HepG2 (cell line): Measurements from ENCODE around the gene HARS2. TPM values are rescaled to one million over a fixed set of nuclear protein-coding genes. Genes with fewer than 3 reads are reported as not detected.

Experiments used
- FOXC1 ChIP-seq: sonication (generic); formaldehyde crosslinking; IDR thresholded peaks from 2 replicates; pipeline ENCODE4 v1.8.0; 2022; ENCODE audit warnings: mild to moderate bottlenecking, missing genetic modification reagents, borderline replicate concordance
- NR2F6 ChIP-seq, 2 experiments: IDR thresholded peaks; 2 replicates each; pipeline ENCODE4 v1.6.1; 2016; ENCODE audit warnings: antibody characterized with exemption in 1 of 2, mild to moderate bottlenecking in 1 of 2
- PITX1 ChIP-seq: sonication (generic); formaldehyde crosslinking; IDR thresholded peaks from 2 replicates; pipeline ENCODE4 v1.5.1; 2020; ENCODE audit warnings: mild to moderate bottlenecking, missing genetic modification reagents
- RFXAP ChIP-seq: sonication (generic); formaldehyde crosslinking; IDR thresholded peaks from 2 replicates; pipeline ENCODE4 v1.4.0; 2020; ENCODE audit warnings: missing genetic modification reagents, borderline replicate concordance
- TOE1 ChIP-seq: sonication (generic); formaldehyde crosslinking; IDR thresholded peaks from 2 replicates; pipeline ENCODE4 v1.4.0; 2020; ENCODE audit warnings: mild to moderate bottlenecking, missing genetic modification reagents
- ZNF430 ChIP-seq: sonication (generic); formaldehyde crosslinking; IDR thresholded peaks from 2 replicates; pipeline ENCODE4 v1.9.0; 2021; ENCODE audit warnings: mild to moderate bottlenecking, missing genetic modification reagents
- polyA plus RNA-seq, 8 experiments: library from polyadenylated mRNA; depleted of rRNA in 3 of 8; stranded (reverse) in 7 of 8; unstranded in 1 of 8; fragments of >200 nt; fragmentation: Illumina TruSeq in 4 of 8; extraction: Trizol in 4 of 8; gene quantifications; 2 replicates each; pipeline versions ENCODE4 v1.2.1 to v1.2.3, GENCODE V29; 2011 to 2016; ENCODE audit warnings: low read depth in 4 of 8, missing spikeins in 1 of 8, mixed read lengths in 1 of 8; ENCODE audit not compliant: insufficient read depth in 1 of 8
- total RNA-seq, 5 experiments: library from RNA; depleted of rRNA; stranded (reverse); fragments of >200 nt; fragmentation: Illumina TruSeq; extraction: Trizol; gene quantifications; 2 replicates each; pipeline ENCODE4 v1.2.3, GENCODE V29; 2016; ENCODE audit warnings: low read depth in 1 of 5
- TF ChIP-seq, protein P1 (sequence below): sonication (generic); formaldehyde crosslinking; IDR thresholded peaks from 2 replicates; pipeline ENCODE4 v1.5.1; 2020; ENCODE audit warnings: mild to moderate bottlenecking, missing genetic modification reagents
- TF ChIP-seq, protein P2 (sequence below): sonication (generic); formaldehyde crosslinking; IDR thresholded peaks from 2 replicates; pipeline ENCODE4 v1.5.0; 2020; ENCODE audit warnings: mild to moderate bottlenecking, missing genetic modification reagents
- TF ChIP-seq, protein P3 (sequence below): sonication (generic); formaldehyde crosslinking; IDR thresholded peaks from 2 replicates; pipeline ENCODE4 v1.9.0; 2022; ENCODE audit warnings: missing genetic modification reagents, mild to moderate bottlenecking, borderline replicate concordance
- TF ChIP-seq, protein P4 (sequence below): sonication (generic); formaldehyde crosslinking; IDR thresholded peaks from 2 replicates; pipeline ENCODE4 v1.4.0; 2020; ENCODE audit warnings: missing genetic modification reagents; ENCODE audit errors: not compliant biosample characterization
- TF ChIP-seq, protein P5 (sequence below): sonication (generic); formaldehyde crosslinking; IDR thresholded peaks from 2 replicates; pipeline ENCODE4 v1.4.0; 2020; ENCODE audit warnings: mild to moderate bottlenecking, missing genetic modification reagents
- TF ChIP-seq, protein P6 (sequence below): sonication (generic); formaldehyde crosslinking; IDR thresholded peaks from 2 replicates; pipeline ENCODE4 v1.4.0; 2020; ENCODE audit warnings: missing genetic modification reagents, borderline replicate concordance

The HARS2 gene
- total and polyA plus RNA-seq, 2 of the 13 experiments (the other 11 are each of a cell fraction or from before 2014, with no cell fraction given) = 17.9 to 25.8 TPM

DNA sequence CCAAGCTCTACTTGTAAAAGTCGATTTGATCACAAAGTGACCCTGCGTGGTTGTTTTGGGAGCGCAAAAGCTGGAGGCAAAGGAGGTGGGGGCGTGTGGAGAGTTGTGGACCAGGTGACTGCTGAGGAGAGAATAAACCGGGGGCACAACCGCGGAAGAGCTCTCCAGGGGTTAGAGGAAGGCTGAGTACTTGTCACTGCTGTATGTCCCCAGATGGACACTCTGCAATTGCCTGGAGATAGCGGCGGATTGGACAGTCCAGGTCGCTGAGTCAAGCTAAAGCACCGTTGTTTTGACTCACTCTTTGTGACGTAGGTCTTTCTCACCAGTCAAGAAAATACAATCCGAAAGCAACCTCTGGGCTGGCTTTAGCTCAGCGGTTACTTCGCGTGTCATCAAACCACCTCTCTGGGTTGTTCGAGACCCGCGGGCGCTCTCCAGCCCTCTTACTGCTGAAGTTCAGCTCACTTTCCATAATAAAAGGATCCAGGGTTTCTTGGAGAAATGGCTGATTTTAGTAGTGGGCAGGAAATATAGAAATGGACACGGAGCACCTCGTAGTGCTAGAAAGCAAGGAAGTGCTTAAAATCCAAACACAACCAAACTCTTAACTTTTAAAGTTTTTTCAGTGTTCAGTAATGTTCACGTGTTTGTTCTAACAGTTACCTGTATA is 34.7 kb downstream of the HARS2 start (continued):
- TF ChIP-seq, protein P1, sequence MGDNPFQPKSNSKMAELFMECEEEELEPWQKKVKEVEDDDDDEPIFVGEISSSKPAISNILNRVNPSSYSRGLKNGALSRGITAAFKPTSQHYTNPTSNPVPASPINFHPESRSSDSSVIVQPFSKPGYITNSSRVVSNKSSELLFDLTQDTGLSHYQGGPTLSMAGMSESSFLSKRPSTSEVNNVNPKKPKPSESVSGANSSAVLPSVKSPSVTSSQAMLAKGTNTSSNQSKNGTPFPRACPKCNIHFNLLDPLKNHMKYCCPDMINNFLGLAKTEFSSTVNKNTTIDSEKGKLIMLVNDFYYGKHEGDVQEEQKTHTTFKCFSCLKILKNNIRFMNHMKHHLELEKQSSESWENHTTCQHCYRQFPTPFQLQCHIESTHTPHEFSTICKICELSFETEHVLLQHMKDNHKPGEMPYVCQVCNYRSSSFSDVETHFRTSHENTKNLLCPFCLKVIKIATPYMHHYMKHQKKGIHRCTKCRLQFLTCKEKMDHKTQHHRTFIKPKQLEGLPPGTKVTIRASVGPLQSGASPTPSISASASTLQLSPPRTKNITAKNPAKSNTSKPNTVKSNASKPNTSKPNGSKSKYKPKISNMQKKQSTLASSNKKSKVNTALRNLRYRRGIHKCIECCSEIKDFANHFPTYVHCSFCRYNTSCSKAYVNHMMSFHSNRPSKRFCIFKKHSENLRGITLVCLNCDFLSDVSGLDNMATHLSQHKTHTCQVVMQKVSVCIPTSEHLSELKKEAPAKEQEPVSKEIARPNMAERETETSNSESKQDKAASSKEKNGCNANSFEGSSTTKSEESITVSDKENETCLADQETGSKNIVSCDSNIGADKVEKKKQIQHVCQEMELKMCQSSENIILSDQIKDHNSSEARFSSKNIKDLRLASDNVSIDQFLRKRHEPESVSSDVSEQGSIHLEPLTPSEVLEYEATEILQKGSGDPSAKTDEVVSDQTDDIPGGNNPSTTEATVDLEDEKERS = no peak
- TF ChIP-seq NR2F6 (IDR thresholded peaks at IDR 0.05) = peak; percentile 44; the same call in 1 of the 2 replicates
- peak; percentile 42; the same call in 1 of the 2 replicates for TF ChIP-seq NR2F6 (CRISPR knock-in tag; IDR thresholded peaks at IDR 0.05)
- TF ChIP-seq, protein P2, sequence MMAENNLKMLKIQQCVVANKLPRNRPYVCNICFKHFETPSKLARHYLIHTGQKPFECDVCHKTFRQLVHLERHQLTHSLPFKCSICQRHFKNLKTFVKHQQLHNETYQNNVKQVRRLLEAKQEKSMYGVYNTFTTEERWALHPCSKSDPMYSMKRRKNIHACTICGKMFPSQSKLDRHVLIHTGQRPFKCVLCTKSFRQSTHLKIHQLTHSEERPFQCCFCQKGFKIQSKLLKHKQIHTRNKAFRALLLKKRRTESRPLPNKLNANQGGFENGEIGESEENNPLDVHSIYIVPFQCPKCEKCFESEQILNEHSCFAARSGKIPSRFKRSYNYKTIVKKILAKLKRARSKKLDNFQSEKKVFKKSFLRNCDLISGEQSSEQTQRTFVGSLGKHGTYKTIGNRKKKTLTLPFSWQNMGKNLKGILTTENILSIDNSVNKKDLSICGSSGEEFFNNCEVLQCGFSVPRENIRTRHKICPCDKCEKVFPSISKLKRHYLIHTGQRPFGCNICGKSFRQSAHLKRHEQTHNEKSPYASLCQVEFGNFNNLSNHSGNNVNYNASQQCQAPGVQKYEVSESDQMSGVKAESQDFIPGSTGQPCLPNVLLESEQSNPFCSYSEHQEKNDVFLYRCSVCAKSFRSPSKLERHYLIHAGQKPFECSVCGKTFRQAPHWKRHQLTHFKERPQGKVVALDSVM (CRISPR knock-in tag) = peak; percentile 34; the same call in 1 of the 2 replicates
- peak; percentile 55; the same call in 1 of the 2 replicates for TF ChIP-seq FOXC1
- TF ChIP-seq TOE1 (CRISPR knock-in tag) = peak; percentile 68; the same call in 1 of the 2 replicates
- peak; percentile 45; the same call in 1 of the 2 replicates for TF ChIP-seq PITX1 (CRISPR knock-in tag)
- TF ChIP-seq, protein P3, sequence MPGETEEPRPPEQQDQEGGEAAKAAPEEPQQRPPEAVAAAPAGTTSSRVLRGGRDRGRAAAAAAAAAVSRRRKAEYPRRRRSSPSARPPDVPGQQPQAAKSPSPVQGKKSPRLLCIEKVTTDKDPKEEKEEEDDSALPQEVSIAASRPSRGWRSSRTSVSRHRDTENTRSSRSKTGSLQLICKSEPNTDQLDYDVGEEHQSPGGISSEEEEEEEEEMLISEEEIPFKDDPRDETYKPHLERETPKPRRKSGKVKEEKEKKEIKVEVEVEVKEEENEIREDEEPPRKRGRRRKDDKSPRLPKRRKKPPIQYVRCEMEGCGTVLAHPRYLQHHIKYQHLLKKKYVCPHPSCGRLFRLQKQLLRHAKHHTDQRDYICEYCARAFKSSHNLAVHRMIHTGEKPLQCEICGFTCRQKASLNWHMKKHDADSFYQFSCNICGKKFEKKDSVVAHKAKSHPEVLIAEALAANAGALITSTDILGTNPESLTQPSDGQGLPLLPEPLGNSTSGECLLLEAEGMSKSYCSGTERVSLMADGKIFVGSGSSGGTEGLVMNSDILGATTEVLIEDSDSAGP (CRISPR knock-in tag) = peak; percentile 44; the same call in 1 of the 2 replicates
- TF ChIP-seq, protein P4, sequence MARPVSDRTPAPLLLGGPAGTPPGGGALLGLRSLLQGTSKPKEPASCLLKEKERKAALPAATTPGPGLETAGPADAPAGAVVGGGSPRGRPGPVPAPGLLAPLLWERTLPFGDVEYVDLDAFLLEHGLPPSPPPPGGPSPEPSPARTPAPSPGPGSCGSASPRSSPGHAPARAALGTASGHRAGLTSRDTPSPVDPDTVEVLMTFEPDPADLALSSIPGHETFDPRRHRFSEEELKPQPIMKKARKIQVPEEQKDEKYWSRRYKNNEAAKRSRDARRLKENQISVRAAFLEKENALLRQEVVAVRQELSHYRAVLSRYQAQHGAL = peak; percentile 38
- TF ChIP-seq, protein P5, sequence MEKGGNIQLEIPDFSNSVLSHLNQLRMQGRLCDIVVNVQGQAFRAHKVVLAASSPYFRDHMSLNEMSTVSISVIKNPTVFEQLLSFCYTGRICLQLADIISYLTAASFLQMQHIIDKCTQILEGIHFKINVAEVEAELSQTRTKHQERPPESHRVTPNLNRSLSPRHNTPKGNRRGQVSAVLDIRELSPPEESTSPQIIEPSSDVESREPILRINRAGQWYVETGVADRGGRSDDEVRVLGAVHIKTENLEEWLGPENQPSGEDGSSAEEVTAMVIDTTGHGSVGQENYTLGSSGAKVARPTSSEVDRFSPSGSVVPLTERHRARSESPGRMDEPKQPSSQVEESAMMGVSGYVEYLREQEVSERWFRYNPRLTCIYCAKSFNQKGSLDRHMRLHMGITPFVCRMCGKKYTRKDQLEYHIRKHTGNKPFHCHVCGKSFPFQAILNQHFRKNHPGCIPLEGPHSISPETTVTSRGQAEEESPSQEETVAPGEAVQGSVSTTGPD (CRISPR knock-in tag) = no peak
- peak; percentile 97 for TF ChIP-seq RFXAP (CRISPR knock-in tag)
- TF ChIP-seq, protein P6, sequence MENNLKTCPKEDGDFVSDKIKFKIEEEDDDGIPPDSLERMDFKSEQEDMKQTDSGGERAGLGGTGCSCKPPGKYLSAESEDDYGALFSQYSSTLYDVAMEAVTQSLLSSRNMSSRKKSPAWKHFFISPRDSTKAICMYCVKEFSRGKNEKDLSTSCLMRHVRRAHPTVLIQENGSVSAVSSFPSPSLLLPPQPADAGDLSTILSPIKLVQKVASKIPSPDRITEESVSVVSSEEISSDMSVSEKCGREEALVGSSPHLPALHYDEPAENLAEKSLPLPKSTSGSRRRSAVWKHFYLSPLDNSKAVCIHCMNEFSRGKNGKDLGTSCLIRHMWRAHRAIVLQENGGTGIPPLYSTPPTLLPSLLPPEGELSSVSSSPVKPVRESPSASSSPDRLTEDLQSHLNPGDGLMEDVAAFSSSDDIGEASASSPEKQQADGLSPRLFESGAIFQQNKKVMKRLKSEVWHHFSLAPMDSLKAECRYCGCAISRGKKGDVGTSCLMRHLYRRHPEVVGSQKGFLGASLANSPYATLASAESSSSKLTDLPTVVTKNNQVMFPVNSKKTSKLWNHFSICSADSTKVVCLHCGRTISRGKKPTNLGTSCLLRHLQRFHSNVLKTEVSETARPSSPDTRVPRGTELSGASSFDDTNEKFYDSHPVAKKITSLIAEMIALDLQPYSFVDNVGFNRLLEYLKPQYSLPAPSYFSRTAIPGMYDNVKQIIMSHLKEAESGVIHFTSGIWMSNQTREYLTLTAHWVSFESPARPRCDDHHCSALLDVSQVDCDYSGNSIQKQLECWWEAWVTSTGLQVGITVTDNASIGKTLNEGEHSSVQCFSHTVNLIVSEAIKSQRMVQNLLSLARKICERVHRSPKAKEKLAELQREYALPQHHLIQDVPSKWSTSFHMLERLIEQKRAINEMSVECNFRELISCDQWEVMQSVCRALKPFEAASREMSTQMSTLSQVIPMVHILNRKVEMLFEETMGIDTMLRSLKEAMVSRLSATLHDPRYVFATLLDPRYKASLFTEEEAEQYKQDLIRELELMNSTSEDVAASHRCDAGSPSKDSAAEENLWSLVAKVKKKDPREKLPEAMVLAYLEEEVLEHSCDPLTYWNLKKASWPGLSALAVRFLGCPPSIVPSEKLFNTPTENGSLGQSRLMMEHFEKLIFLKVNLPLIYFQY (CRISPR knock-in tag) = 0 out of 2 replicates have a peak, but pooled peaks have one; percentile 23
- TF ChIP-seq ZNF430 = 0 out of 2 replicates have a peak, but pooled peaks have one; percentile 42
